Breast epithelium (tissue), 3 donors: ENCODE measurements around the gene CD86.

Source experiments
- CTCF ChIP-seq, 3 donors: fragments of 450-650 bp; IDR thresholded peaks; one replicate each; pipeline ENCODE4 v1.5.1; 2016 to 2017; ENCODE audit warnings: antibody characterized with exemption in 3 of 3, mild to moderate bottlenecking in 3 of 3, moderate library complexity in 3 of 3
- POLR2AphosphoS5 ChIP-seq, 3 donors: sonication (generic); formaldehyde crosslinking; IDR thresholded peaks; one replicate each; pipeline ENCODE4 v1.6.1; 2017; ENCODE audit warnings: antibody characterized with exemption in 3 of 3

GRCh38 chr3:122146466-122146865 lies 91.3 kb downstream of the CD86 start:
- TF ChIP-seq CTCF (IDR thresholded peaks at IDR 0.05) (no peak), POLR2AphosphoS5 (IDR thresholded peaks at IDR 0.05) (no peak)
